Glomerular visceral epithelial cell (primary cell): ENCODE measurements around the gene CAPS2.
"Not testable (repeated sequence)": the region's sequence is repeated elsewhere in the genome, so short reads cannot be mapped to it uniquely, and the experiment has no call there.

Experiments used
- DNase-seq: peaks from one replicate; pipeline ENCODE4 v3.0.0-alpha.2; 2016; ENCODE audit errors: extremely low spot score

The CAPS2 gene

DNA sequence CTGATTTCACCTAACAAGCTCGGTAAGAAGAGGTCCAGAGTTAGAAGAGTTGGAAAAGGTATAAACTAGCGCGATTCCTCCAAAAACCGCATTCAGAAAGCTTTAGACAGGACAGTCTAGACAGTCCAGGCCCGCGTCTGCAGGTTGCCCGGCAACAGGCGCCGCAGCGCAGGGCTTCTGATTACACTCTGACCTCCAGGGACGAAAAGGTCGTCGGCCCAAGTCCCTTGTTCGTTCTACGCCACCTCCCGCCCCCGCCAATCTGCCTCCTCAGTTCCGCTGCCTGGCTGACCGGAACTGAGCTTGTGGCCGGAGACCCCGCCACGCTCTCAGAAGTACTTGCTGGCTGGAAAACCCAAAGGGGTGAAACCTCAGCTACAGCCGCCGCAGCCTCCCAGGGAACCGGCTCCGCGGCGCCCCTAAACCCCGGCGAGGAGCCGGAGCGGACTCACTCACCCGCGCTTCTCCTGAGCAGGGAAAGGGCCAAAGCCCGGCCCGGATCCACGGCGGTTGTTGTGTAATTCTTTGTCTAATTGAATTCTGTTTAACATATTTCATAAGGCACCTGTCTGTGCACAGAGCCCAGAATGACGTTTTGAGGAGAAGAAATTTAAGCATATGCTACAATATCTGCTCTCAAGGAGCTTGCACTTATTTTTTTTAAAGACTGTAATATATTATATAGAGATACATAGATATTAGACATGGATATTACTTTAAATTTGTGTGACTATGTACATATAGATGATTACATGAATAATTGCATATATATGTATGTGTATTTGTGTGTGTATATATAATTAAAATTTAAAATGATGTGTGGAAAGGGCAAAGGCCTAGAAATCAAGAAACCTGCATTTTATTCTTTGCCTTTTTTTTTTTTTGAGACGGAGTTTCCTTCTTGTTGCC lies at the start of gene CAPS2:
TSS of gene CAPS2 (minus strand) at position 407 of the 909 bp plus-strand sequence. CDS start 3,826 bp downstream, outside the sequence.
- peak; percentile 88 for DNase-seq

- DNase-seq = no peak
Measured at GRCh38 chr12:75378354-75378753, 48.2 kb upstream of the CAPS2 start.

- no peak for DNase-seq
Measured at GRCh38 chr12:75374971-75375370, 44.8 kb upstream of the CAPS2 start.

GRCh38 chr12:75366629-75367028 lies 36.5 kb upstream of the CAPS2 start:
- DNase-seq = no peak

DNA sequence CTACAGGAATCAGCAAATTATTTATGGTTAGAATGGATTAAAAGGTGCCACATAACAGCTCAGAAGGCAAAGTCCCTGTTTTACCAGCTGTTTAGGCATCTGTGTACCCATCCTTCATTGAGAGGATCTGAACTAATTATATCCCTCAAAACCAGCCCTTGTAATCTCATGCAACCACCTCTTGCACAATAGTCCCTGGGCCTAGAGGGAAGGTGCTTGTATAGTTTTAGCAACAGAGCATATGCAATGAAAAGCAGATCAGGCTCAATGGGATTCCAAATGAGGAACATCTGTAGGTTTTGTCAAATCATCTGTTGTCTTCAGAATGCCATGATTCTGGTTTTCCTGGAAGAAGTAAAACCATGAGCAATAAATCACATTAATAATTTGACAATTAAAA lies 34.8 kb upstream of the CAPS2 start:
- DNase-seq = no peak

GRCh38 chr12:75361408-75361807 lies 31.3 kb upstream of the CAPS2 start:
- DNase-seq = no peak

DNA sequence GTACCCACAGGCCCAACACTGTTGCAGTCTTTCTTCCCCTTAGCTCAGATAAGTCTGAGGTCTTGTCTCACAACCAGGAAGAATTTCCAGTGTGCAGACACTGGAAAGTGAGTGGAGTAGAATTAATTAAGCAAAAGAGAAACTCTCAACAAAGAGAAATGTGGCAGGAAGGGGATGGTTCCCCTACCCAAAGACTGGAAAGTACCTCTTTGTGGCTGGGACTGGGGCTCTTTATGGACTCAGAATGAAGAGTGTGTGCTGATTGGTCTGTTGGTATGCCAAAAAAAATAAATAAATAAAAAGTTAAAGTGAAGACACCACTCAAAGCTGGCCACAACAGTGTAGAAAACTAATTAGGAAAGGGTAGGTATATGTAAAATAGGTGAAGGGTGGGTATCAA lies 30.8 kb upstream of the CAPS2 start:
- no peak for DNase-seq

GRCh38 chr12:75354011-75354410 lies 23.9 kb upstream of the CAPS2 start:
- DNase-seq = no peak

DNA sequence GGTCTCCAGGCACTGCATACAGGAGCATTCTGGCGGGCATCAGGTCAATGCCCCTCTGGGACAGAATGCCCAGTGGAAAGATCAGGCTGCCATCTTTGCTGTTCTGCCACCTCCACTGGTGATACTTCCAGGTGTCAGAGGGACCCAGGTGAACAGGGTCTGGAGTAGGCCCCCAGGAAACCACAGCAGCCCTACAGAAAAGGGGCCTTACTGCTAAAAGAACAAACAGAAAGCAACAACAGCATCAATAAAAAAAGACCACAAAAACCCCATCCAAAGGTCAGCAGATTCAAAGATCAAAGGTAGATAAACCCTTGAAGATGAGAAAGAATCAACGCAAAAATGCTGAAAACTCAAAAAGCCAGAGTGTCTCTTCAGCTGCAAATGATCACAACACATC lies 20.3 kb upstream of the CAPS2 start:
- no peak for DNase-seq

- no peak for DNase-seq
Measured at GRCh38 chr12:75349946-75350345, 19.8 kb upstream of the CAPS2 start.

- not testable (repeated sequence) for DNase-seq
Measured at GRCh38 chr12:75346215-75346614, 16.1 kb upstream of the CAPS2 start.

DNA sequence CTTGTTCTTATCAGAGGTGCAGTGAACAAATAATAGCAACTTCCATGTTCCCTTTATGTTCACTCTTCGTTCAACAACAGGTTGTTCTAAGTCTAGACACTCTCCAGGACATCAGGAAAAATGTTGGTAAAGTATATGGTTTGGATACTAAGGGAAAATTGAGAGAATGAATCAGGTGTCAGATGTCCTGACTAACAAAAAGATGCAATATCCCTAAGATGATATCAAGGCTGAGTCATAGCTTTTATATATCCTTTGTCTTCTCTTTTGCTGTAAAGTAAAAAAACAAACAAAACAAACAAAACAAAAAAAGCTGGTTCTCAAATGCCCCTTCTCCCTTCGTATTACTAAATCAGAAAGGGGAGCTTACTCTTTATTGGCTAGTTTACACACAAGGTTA lies 15.4 kb upstream of the CAPS2 start:
- no peak for DNase-seq

DNA sequence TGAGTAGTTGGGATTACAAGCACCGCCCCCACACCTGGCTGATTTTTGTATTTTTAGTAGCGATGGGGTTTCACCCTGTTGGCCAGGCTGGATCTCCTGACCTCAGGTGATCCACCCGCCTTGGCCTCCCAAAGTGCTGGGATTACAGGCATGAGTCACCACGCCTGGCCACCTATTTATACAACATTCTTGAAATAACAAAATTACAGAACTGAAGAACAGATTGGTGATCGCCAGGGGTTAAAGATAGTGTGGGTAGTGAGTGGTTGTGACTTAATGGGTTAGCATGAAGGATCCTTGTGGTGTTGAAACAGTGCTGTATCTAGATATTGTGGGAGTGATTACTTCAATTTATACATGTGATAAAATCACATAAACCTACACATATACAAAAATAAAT lies 11.7 kb upstream of the CAPS2 start:
- DNase-seq = no peak

- no peak for DNase-seq
Measured at GRCh38 chr12:75337905-75338304, 7.8 kb upstream of the CAPS2 start.

DNA sequence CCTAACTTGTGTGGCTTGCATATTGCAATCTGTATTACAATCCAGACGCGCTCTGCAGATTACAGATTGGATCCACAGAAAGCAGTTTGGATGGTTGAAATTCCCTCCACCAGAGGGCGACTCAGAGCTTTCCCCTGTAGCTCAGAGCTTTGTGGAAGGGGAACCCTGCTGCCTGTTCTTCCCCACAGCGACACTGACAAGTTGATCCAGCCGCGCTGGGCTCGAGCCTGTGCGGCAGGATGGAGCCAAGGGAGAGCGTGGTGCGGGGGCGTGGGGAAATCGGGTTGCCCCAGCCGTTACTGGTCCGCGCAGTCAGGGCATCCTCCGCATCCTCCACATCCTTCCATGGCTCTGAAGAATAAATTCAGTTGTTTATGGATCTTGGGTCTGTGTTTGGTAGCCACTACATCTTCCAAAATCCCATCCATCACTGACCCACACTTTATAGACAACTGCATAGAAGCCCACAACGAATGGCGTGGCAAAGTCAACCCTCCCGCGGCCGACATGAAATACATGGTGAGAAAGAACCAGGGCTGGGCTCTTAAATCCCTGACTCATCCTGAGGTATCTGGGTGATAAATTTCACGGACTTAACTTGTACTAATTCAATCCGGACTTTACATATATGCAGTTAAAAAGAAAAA lies 4.4 kb upstream of the CAPS2 start, which contains the start of gene GLIPR1L1:
TSS of gene GLIPR1L1 (plus strand) at position 287 of the 647 bp plus-strand sequence. CDS start at position 346, 59 bp downstream.
- peak; percentile 88 for DNase-seq

GRCh38 chr12:75327642-75328041 lies 2.5 kb downstream of the CAPS2 start:
- no peak for DNase-seq

GRCh38 chr12:75323663-75324062 lies 6.5 kb downstream of the CAPS2 start:
- no peak for DNase-seq

GRCh38 chr12:75322464-75322863 lies 7.7 kb downstream of the CAPS2 start:
- DNase-seq = no peak

- DNase-seq = no peak
Measured at GRCh38 chr12:75317784-75318183, 12.3 kb downstream of the CAPS2 start.

- peak; percentile 47 for DNase-seq
Measured at GRCh38 chr12:75315518-75315917, 14.6 kb downstream of the CAPS2 start.

GRCh38 chr12:75311369-75311768 lies 18.8 kb downstream of the CAPS2 start:
- no peak for DNase-seq

DNA sequence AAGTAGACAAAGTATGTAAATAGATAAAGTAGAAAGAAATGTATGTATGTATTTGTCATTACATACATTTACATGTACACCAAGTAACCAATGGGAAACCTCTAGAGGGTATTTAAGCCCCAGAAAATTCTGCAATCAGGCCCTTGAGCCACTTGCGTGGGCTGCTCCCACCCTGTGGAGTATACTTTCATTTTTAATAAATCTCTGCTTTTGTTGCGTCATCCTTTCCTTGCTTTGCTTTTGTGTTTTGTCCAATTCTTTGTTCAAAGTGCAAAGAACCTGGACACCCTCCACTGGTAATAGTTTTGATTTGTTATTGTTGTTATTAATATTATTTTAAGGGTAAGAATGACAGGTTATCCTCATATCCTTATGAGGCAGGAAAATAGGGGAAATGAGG lies 21.8 kb downstream of the CAPS2 start:
- DNase-seq = no peak
